NB4 (cell line): Measurements from ENCODE around the gene RBM18.

Source experiments
- CTCF ChIP-seq: IDR thresholded peaks from one replicate; pipeline ENCODE4 v1.5.1; 2012; ENCODE audit warnings: low read depth, low read length
- POLR2A ChIP-seq: IDR thresholded peaks from 2 replicates; pipeline ENCODE4 v1.6.1; 2011; ENCODE audit warnings: mild to moderate bottlenecking; ENCODE audit not compliant: insufficient read length; ENCODE audit errors: extremely low read depth

- TF ChIP-seq CTCF: no peak
- TF ChIP-seq POLR2A: no peak
These were observed 51.5 kb downstream of the RBM18 start for GRCh38 chr9:122213102-122213588.
